Fibroblast of mammary gland (primary cell): ENCODE data around the gene KLC1.

ENCODE experiments used
- DNase-seq: peaks from one replicate; pipeline ENCODE4 v3.0.0-alpha.2; 2010; ENCODE audit warnings: low read depth
- H3K4me3 ChIP-seq: 2 replicates; pipeline ENCODE4 v1.5.1; 2011; ENCODE audit warnings: low read depth, mild to moderate bottlenecking, low read length, moderate library complexity; ENCODE audit not compliant: control insufficient read depth
- CTCF ChIP-seq: conservative IDR thresholded peaks from 2 replicates; pipeline ENCODE4 v1.5.1; 2011; ENCODE audit warnings: low read depth, low read length, inconsistent platforms; ENCODE audit not compliant: control insufficient read depth, insufficient read depth

The KLC1 gene

DNA sequence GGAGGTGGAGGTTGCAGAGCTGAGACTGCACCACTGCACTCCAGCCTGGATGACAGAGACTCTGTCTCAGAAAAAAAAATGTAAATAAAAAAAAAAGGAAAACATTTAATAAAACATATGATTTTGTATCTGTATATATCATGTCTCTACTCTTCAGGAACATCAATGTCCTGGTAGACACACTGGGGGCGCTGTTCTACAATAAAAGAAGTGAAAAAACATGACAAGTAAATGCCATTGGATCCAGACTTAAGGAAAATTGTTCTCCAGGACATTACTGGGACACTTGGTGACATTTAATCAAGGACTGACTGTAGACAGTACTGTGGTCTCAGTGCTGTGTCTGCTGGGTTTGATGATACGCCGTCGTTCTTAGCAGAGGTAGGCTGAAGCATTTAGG lies 15.5 kb upstream of the KLC1 start:
- H3K4me3 ChIP-seq: no peak overlapping the region
- peak; percentile 35 for DNase-seq
- TF ChIP-seq CTCF: peak; percentile 32

GRCh38 chr14:103616635-103617300 lies 12.2 kb upstream of the KLC1 start:
- TF ChIP-seq CTCF: no peak
- H3K4me3 ChIP-seq: no peak overlapping the region
- no peak for DNase-seq

GRCh38 chr14:103619057-103619456 lies 10.0 kb upstream of the KLC1 start:
- TF ChIP-seq CTCF: no peak
- no peak for DNase-seq
- no peak overlapping the region for H3K4me3 ChIP-seq

DNA sequence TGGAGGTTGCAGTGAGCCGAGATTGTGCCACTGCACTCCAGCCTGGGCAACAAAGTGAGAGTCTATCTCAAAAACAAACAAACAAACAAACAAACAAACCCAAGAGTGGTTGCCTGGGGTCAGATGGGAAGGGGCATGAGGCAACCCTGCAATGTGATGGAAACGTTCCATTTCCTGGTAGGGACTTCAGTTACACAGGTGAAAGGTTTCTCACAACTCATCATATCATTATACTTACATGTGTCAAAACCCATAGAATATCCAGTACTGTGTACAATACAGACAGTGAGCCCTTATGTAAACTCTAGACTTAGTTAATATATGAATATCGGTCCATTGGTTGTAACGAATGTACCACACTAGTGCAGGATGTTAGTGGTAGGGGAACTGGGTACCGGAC lies 7.2 kb upstream of the KLC1 start:
- no peak for DNase-seq
- H3K4me3 ChIP-seq: no peak overlapping the region
- no peak for TF ChIP-seq CTCF

- TF ChIP-seq CTCF: no peak
- DNase-seq: no peak
- H3K4me3 ChIP-seq: no peak overlapping the region
These were observed 5.7 kb upstream of the KLC1 start for GRCh38 chr14:103623308-103623707.

DNA sequence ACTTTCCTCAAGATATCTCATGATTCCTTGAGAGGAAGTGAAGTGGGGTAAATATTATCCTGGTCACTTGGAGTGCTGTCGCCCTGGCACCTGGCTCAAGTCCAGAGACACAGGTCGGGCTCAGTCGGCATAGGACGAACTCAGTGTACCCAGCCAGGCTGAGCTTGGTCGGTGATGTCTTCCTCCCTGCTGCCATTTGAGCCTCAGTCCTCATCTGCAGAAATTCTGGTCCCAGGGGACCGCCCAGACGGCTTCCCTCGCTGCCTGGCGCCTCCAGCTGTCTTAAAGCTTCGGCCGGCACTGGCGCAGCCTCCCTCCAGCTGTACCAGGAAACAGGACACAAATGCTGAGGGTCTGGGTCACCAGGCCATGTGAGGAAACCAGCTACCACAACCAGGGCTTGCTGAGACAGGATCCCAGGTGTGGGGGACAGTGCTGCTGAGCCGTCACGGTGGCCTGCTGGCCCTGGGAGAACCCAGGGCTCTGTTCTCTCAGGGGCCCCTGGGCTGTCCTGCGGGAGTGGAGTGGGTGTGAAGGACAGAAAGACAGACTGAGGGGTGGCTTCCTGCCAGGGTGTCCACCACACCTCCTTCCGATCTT lies 5.0 kb upstream of the KLC1 start:
- H3K4me3 ChIP-seq: no peak overlapping the region
- DNase-seq: no peak

More for the DNA sequence above, 5.0 kb upstream of the KLC1 start:
- TF ChIP-seq CTCF: no peak
